Testis (tissue), 2 donors: ENCODE results near the gene MRPL27.

Source experiments
- CTCF ChIP-seq, 3 experiments: fragments of 450-650 bp in 2 of 3; fragments of 200-600 bp in 1 of 3; sonication (generic) in 1 of 3; IDR thresholded peaks; one replicate each; pipeline ENCODE4 v1.5.1; 2016 to 2019; ENCODE audit warnings: antibody characterized with exemption in 3 of 3, mild to moderate bottlenecking in 2 of 3, moderate library complexity in 1 of 3
- POLR2A ChIP-seq: fragments of 450-650 bp; IDR thresholded peaks from one replicate; pipeline ENCODE4 v1.6.1; 2017; ENCODE audit warnings: antibody characterized with exemption, mild to moderate bottlenecking, moderate library complexity

- TF ChIP-seq CTCF (IDR thresholded peaks at IDR 0.05): no peak
- no peak for TF ChIP-seq POLR2A
Observed at GRCh38 chr17:50372758-50373556, at the start of gene MRPL27, which contains the start of gene EME1.
